Measurements from ENCODE around the gene TMTC2. TPM values are rescaled to one million over a fixed set of nuclear protein-coding genes. Genes with fewer than 3 reads are reported as not detected.
A peak's percentile ranks its signal among the peaks of the same experiment; 100 is the strongest.

Gene TMTC2
- total and polyA plus RNA-seq, 2 experiments from 2014 or later: 0.36 to 5.6 TPM

DNA sequence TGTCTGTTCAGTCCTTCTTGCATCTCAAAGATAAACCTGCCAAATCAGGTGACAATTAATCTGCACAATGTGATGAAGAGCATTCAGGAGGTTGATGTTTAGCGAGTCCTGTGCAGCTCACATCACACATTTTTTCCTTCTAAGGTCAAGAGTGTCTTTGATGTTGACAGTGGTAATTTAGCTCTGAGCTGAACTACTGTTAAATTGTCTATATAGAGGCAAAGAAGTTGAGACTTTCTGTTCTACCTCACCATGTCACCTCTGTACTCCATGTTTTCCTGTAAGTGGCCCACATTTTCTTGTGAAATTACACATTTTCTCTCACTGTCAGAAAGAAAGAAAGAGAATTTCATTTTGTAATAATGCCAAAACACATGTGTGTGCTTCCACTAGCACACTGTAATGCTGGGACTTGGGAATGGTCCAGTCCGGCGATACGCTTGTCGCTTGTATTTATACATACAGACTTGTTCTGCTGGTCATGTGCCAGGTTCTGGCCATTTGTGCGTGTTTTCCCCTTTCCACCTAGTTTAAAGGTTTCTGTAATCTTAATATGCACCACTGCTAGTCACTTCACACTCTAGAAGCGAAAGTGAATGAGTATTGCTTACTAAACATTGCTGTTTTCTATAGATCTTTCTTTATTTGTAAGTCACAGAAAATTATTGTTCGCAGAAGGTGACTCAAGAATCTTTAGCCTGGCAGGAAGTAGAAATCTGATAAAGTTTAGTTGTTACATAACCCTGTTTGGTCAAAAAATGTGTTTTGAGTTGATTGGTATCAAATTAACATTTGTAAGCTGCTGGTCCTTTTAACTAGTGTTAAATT, 328.9 kb downstream of the TMTC2 start:
- Histone ChIP-seq H3K4me2 (ENCODE audit: unreplicated experiment) (peak overlapping the region; percentile 86), H3K79me2 (ENCODE audit: insufficient read depth) (no peaks in the 10 kb centered on the region), H3K4me3 (peak overlapping the region; percentile 71), H4K20me1 (ENCODE audit: insufficient read depth) (no peaks in the 10 kb centered on the region), H3K27me3 (replicated peaks; ENCODE audit: insufficient read depth) (no peaks in the 10 kb centered on the region), H3K4me1 (ENCODE audit: insufficient read depth) (peaks cover 6% of the 10 kb centered on the region; the same call in 1 of the 2 replicates), H3K36me3 (ENCODE audit: low read depth) (no peaks in the 10 kb centered on the region), H3K9me2 (ENCODE audit: insufficient read depth) (no peaks in the 10 kb centered on the region), H3K9me3 (ENCODE audit: low read depth) (no peaks in the 10 kb centered on the region), H3K9ac (peak overlapping the region; percentile 45), H3K27ac (peak overlapping the region; percentile 12), H3F3A (ENCODE audit: insufficient read depth) (peaks cover 17% of the 10 kb centered on the region), H2AFZ (peak overlapping the region; percentile 65)
- TF ChIP-seq EZH2 (IDR thresholded peaks at IDR 0.05; ENCODE audit: insufficient read depth, poor library complexity, severe bottlenecking) (no peak), EZH2phosphoT487 (IDR thresholded peaks at IDR 0.05; ENCODE audit: insufficient read depth, low read depth) (no peak)
- DNase-seq: peak; percentile 54
- in situ Hi-C loops (cut with MboI): loop anchor here (25.0 kb wide), 1 partner anchor 1822 kb away; no protein-coding TSS in a partner anchor
- 15% methylated on average over 8 of the region's 8 CpGs for WGBS, 2 experiments (ENCODE audit: low coverage in 1 of 2, low lambda C conversion rate in 2 of 2, missing lambda C conversion rate in 2 of 2)

DNA sequence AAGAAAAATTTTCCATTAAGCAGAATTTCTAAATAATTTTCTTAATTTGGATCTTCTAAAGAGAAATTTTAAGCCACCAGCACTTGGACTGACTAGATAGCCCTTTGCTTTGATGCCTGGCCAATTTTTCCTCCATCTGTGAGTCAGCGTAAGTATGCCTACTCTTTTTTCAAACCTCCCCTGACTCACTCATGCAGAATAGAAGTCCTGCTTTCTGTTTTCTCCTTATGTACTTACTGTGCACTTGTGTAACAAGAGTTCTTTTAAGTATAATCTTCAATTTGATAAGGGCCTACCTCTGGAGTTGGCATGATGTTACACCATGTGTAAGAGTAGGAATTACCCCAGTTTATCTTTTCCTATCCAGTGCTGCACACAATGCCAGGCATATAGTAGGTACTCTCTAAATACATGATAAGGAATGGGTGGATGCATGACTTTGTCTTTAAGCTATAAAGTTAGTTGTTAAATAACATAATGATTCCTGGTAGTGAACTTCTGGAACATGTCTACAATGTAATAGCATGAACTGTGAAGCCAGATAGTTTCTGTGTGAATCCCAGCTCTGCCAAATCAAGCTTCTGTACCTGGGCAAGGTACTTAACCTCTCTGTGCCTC, 329.6 kb downstream of the TMTC2 start:
- WGBS, 2 experiments (ENCODE audit: low coverage in 1 of 2, low lambda C conversion rate in 2 of 2, missing lambda C conversion rate in 2 of 2): 0% methylated on average over 1 of the region's 1 CpG
- Histone ChIP-seq H3K4me1 (ENCODE audit: insufficient read depth) (peaks cover 6% of the 10 kb centered on the region; the same call in 1 of the 2 replicates), H2AFZ (peak overlapping the region; percentile 65), H3K4me3 (peak overlapping the region; percentile 71), H3K36me3 (ENCODE audit: low read depth) (no peaks in the 10 kb centered on the region), H3K9me3 (ENCODE audit: low read depth) (no peaks in the 10 kb centered on the region), H3K27me3 (replicated peaks; ENCODE audit: insufficient read depth) (no peaks in the 10 kb centered on the region), H3K27ac (peak overlapping the region; percentile 12; the same call in 1 of the 2 replicates), H3K9ac (peak overlapping the region; percentile 45), H3K79me2 (ENCODE audit: insufficient read depth) (no peaks in the 10 kb centered on the region), H3K4me2 (ENCODE audit: unreplicated experiment) (peak overlapping the region; percentile 86), H4K20me1 (ENCODE audit: insufficient read depth) (no peaks in the 10 kb centered on the region), H3K9me2 (ENCODE audit: insufficient read depth) (no peaks in the 10 kb centered on the region), H3F3A (ENCODE audit: insufficient read depth) (peaks cover 17% of the 10 kb centered on the region)
- in situ Hi-C loops (cut with MboI): loop anchor here (25.0 kb wide), 1 partner anchor 1821 kb away; no protein-coding TSS in a partner anchor
- no peak for TF ChIP-seq EZH2phosphoT487 (IDR thresholded peaks at IDR 0.05; ENCODE audit: insufficient read depth, low read depth)
- DNase-seq: peak; percentile 96

DNA sequence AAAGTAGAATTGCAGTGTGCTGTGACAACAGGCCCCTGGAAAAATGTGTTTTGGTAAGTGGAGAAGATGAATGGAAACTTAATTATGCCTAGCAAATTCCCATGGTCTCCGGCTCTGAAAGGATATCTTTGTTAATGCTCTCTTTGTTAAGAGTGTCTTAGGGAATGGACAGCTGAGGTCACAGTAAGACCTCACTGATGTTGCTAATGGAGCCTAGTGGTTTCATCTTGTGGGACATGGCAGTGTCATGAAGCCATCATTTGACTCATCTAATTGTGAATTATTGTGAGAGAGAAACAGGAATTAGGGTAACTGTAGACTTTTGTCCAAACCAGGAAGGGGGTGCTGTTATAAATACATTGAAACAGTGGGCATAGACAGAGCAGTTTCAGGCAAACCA, 330.3 kb downstream of the TMTC2 start:
- in situ Hi-C loops (cut with MboI): loop anchor here (25.0 kb wide), 1 partner anchor 1820 kb away; no protein-coding TSS in a partner anchor
- Histone ChIP-seq H3K9me2 (ENCODE audit: insufficient read depth) (no peaks in the 10 kb centered on the region), H3K9ac (no peak overlapping the region), H3F3A (ENCODE audit: insufficient read depth) (peaks cover 17% of the 10 kb centered on the region), H3K27me3 (replicated peaks; ENCODE audit: insufficient read depth) (no peaks in the 10 kb centered on the region), H3K4me1 (ENCODE audit: insufficient read depth) (peaks cover 6% of the 10 kb centered on the region; the same call in 1 of the 2 replicates), H3K4me2 (ENCODE audit: unreplicated experiment) (no peak overlapping the region), H3K36me3 (ENCODE audit: low read depth) (no peaks in the 10 kb centered on the region), H3K27ac (no peak overlapping the region), H3K79me2 (ENCODE audit: insufficient read depth) (no peaks in the 10 kb centered on the region), H3K9me3 (ENCODE audit: low read depth) (no peaks in the 10 kb centered on the region), H4K20me1 (ENCODE audit: insufficient read depth) (no peaks in the 10 kb centered on the region), H2AFZ (no peak overlapping the region), H3K4me3 (no peak overlapping the region)
- no peak for DNase-seq
- TF ChIP-seq EZH2phosphoT487 (IDR thresholded peaks at IDR 0.05; ENCODE audit: insufficient read depth, low read depth) (no peak), EZH2 (IDR thresholded peaks at IDR 0.05; ENCODE audit: insufficient read depth, poor library complexity, severe bottlenecking) (no peak)
- WGBS, 2 experiments (ENCODE audit: low coverage in 1 of 2, low lambda C conversion rate in 2 of 2, missing lambda C conversion rate in 2 of 2): 0% methylated on average over 1 of the region's 1 CpG

DNA sequence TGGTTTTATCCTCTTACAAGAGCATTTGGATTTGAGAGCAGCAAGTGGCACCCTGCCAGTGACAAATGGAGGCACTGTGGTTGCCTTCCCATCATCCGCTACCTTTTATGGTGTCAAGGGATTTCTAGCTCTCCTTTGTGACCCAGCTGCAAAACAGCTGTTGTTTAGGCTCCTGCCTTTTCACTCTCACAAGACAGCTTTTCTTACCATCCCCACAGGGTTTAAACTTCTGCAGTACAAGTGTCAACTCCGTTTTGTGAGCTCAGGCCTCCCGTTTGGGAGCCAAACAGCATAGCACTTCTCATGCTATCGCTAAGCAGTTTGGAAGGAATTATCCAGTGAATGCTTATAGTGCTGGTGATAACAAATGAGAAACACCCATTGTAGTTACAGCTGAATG, 331.4 kb downstream of the TMTC2 start:
- in situ Hi-C loops (cut with MboI): loop anchor here (25.0 kb wide), 1 partner anchor 1819 kb away; no protein-coding TSS in a partner anchor

More for the DNA sequence above, 331.4 kb downstream of the TMTC2 start:
- Histone ChIP-seq H3K27ac (no peak overlapping the region), H3K36me3 (ENCODE audit: low read depth) (no peaks in the 10 kb centered on the region), H3K9ac (no peak overlapping the region), H3F3A (ENCODE audit: insufficient read depth) (peaks cover 17% of the 10 kb centered on the region), H3K9me3 (ENCODE audit: low read depth) (no peaks in the 10 kb centered on the region), H3K4me1 (ENCODE audit: insufficient read depth) (peaks cover 6% of the 10 kb centered on the region; the same call in 1 of the 2 replicates), H3K4me2 (ENCODE audit: unreplicated experiment) (no peak overlapping the region), H2AFZ (no peak overlapping the region), H3K79me2 (ENCODE audit: insufficient read depth) (no peaks in the 10 kb centered on the region), H4K20me1 (ENCODE audit: insufficient read depth) (no peaks in the 10 kb centered on the region), H3K27me3 (replicated peaks; ENCODE audit: insufficient read depth) (no peaks in the 10 kb centered on the region), H3K4me3 (no peak overlapping the region), H3K9me2 (ENCODE audit: insufficient read depth) (no peaks in the 10 kb centered on the region)
- TF ChIP-seq EZH2phosphoT487 (IDR thresholded peaks at IDR 0.05; ENCODE audit: insufficient read depth, low read depth): no peak
- no peak for TF ChIP-seq EZH2 (IDR thresholded peaks at IDR 0.05; ENCODE audit: insufficient read depth, poor library complexity, severe bottlenecking)
- 69 to 73% methylated on average over 4 of the region's 4 CpGs for WGBS, 2 experiments (ENCODE audit: low coverage in 1 of 2, low lambda C conversion rate in 2 of 2, missing lambda C conversion rate in 2 of 2)
- DNase-seq: no peak

Measured in GM23248 (cell line).